Suprapubic skin (tissue), 4 donors: ENCODE results near the gene WDFY2. TPM values are rescaled to one million over a fixed set of nuclear protein-coding genes. Genes with fewer than 3 reads are reported as not detected.

Experiments used
- DNase-seq, 2 donors: peaks; one replicate each; pipeline ENCODE4 v3.0.0-alpha.2; 2019; ENCODE audit warnings: low spot score in 2 of 2
- H3K27ac ChIP-seq: fragments of 200-600 bp; sonication (generic); one replicate; pipeline ENCODE4 v1.5.1; 2019
- H3K27me3 ChIP-seq: fragments of 200-600 bp; sonication (generic); one replicate; pipeline ENCODE4 v1.5.1; 2019
- H3K36me3 ChIP-seq: fragments of 200-600 bp; sonication (generic); one replicate; pipeline ENCODE4 v1.5.1; 2019
- H3K4me1 ChIP-seq: fragments of 200-600 bp; sonication (generic); one replicate; pipeline ENCODE4 v1.5.1; 2019
- H3K4me3 ChIP-seq: fragments of 200-600 bp; sonication (generic); one replicate; pipeline ENCODE4 v1.5.1; 2019; ENCODE audit warnings: mild to moderate bottlenecking
- H3K9me3 ChIP-seq: fragments of 200-600 bp; sonication (generic); one replicate; pipeline ENCODE4 v1.5.1; 2019
- EP300 ChIP-seq: sonication (generic); formaldehyde crosslinking; IDR thresholded peaks from one replicate; pipeline ENCODE4 v1.6.1; 2017; ENCODE audit warnings: antibody characterized with exemption
- POLR2A ChIP-seq, 2 donors: fragments of 450-650 bp; IDR thresholded peaks; one replicate each; pipeline ENCODE4 v1.6.1; 2017; ENCODE audit warnings: antibody characterized with exemption in 2 of 2, mild to moderate bottlenecking in 2 of 2, moderate library complexity in 2 of 2
- POLR2AphosphoS5 ChIP-seq, 3 donors: sonication (generic); formaldehyde crosslinking; IDR thresholded peaks; one replicate each; pipeline ENCODE4 v1.6.1; 2017; ENCODE audit warnings: antibody characterized with exemption in 3 of 3
- WGBS: methylation state at CpG from one replicate; pipeline ENCODE4 v1.1.5; 2018; 5-methylcytosine and 5-hydroxymethylcytosine counted together
- total RNA-seq, 4 donors: library from RNA; depleted of rRNA; stranded (reverse); fragments of >200 nt; gene quantifications; one replicate each; pipeline ENCODE4 v1.1.0, GENCODE V29; 2016
- TF ChIP-seq, protein P1 (sequence below), 2 donors: fragments of 200-600 bp in 1 of 2; fragments of 450-650 bp in 1 of 2; sonication (generic) in 1 of 2; IDR thresholded peaks; one replicate each; pipeline ENCODE4 v1.5.1; 2016 to 2019; ENCODE audit warnings: antibody characterized with exemption in 2 of 2, mild to moderate bottlenecking in 1 of 2, moderate library complexity in 1 of 2

WDFY2 gene
- total RNA-seq, 4 donors from 2014 or later: 35.3 to 99.2 (median 40.4) TPM

DNA sequence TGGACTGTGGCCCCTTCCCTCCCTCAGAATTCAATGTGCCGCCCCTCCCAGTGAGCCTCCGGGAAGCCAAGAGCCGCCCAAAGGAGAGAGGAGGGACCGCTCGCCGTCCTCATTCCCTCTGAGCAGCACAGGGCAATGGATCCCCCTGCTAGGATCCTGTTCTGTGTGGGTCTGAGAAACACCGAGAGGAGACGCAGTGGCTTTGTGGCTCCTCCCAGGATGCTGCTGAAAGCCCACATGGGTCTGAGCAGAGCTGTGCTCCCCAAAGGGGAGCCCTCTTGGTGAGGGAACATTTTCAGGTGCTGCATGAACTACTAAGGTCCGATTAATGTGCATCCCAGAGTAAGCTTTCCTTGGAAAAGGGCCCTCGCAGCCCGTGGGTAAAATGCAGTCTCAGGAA is 189.3 kb downstream of the WDFY2 start:
- H3K27ac ChIP-seq: no peak overlapping the region
- WGBS: 84% methylated on average over 8 of the region's 11 CpGs
- H3K27me3 ChIP-seq: no peaks in the 10 kb centered on the region
- H3K9me3 ChIP-seq: no peaks in the 10 kb centered on the region
- peaks cover 35% of the 10 kb centered on the region for H3K4me1 ChIP-seq
- no peak overlapping the region for H3K4me3 ChIP-seq
- DNase-seq: no peak
- TF ChIP-seq EP300 (no peak), POLR2AphosphoS5 (IDR thresholded peaks at IDR 0.05) (no peak), POLR2A (IDR thresholded peaks at IDR 0.05) (no peak)
- TF ChIP-seq, protein P1, sequence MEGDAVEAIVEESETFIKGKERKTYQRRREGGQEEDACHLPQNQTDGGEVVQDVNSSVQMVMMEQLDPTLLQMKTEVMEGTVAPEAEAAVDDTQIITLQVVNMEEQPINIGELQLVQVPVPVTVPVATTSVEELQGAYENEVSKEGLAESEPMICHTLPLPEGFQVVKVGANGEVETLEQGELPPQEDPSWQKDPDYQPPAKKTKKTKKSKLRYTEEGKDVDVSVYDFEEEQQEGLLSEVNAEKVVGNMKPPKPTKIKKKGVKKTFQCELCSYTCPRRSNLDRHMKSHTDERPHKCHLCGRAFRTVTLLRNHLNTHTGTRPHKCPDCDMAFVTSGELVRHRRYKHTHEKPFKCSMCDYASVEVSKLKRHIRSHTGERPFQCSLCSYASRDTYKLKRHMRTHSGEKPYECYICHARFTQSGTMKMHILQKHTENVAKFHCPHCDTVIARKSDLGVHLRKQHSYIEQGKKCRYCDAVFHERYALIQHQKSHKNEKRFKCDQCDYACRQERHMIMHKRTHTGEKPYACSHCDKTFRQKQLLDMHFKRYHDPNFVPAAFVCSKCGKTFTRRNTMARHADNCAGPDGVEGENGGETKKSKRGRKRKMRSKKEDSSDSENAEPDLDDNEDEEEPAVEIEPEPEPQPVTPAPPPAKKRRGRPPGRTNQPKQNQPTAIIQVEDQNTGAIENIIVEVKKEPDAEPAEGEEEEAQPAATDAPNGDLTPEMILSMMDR (IDR thresholded peaks at IDR 0.05): no peak
- H3K36me3 ChIP-seq: no peaks in the 10 kb centered on the region

DNA sequence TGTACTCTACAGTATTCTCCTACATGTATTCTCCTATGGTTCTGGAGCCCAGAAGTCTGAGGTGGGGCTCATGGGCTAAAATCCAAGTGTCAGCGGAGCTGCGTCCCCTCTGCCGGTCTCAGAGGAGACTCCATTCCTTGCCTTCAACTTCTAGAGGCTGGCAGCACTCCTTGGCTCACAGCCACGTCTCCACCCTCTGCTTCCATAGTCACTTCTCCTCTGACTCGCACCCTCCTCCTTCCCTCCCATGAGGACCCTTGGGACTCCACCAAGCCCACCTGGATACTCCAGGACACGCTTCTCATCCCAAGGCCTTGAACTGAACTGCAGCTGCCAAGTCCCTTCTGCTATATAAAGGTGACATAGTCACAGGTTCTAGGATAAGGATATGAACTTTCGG is 191.9 kb downstream of the WDFY2 start:
- H3K27ac ChIP-seq: no peak overlapping the region
- H3K36me3 ChIP-seq: no peaks in the 10 kb centered on the region
- WGBS: 81% methylated on average over 7 of the region's 7 CpGs
- DNase-seq: no peak
- no peak for TF ChIP-seq POLR2AphosphoS5 (IDR thresholded peaks at IDR 0.05)
- no peak for TF ChIP-seq POLR2A (IDR thresholded peaks at IDR 0.05)
- TF ChIP-seq EP300: no peak
- TF ChIP-seq, protein P1 (IDR thresholded peaks at IDR 0.05): no peak
- H3K27me3 ChIP-seq: no peaks in the 10 kb centered on the region
- no peaks in the 10 kb centered on the region for H3K9me3 ChIP-seq
- H3K4me1 ChIP-seq: peaks cover 18% of the 10 kb centered on the region
- no peak overlapping the region for H3K4me3 ChIP-seq

DNA sequence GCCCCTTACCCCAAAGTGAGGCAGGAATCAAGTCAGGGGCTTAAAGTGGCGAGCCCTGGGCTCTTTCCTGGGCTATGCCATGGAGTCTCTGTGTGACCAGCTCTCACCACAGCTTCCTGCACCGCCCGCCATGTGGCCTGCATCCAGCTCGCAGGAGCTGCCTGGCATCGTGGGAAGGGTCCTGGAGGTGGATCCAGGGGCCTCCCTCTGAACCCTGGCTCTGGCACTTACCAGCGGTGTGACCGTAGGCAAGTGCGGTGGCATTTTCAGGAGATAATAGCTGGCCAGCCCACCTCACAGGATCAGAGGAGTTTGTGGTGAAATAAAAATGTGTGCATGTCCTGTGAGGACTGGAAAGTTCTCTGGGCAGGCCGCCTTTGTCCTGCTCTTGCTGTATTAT is 193.7 kb downstream of the WDFY2 start:
- no peak for DNase-seq
- H3K36me3 ChIP-seq: no peaks in the 10 kb centered on the region
- 84% methylated on average over 6 of the region's 9 CpGs for WGBS
- H3K4me1 ChIP-seq: peaks cover 11% of the 10 kb centered on the region
- no peak overlapping the region for H3K4me3 ChIP-seq
- H3K27me3 ChIP-seq: no peaks in the 10 kb centered on the region
- no peak for TF ChIP-seq EP300
- TF ChIP-seq POLR2AphosphoS5 (IDR thresholded peaks at IDR 0.05): no peak
- no peak for TF ChIP-seq POLR2A (IDR thresholded peaks at IDR 0.05)
- TF ChIP-seq, protein P1 (IDR thresholded peaks at IDR 0.05): no peak
- H3K27ac ChIP-seq: no peak overlapping the region
- H3K9me3 ChIP-seq: no peaks in the 10 kb centered on the region

DNA sequence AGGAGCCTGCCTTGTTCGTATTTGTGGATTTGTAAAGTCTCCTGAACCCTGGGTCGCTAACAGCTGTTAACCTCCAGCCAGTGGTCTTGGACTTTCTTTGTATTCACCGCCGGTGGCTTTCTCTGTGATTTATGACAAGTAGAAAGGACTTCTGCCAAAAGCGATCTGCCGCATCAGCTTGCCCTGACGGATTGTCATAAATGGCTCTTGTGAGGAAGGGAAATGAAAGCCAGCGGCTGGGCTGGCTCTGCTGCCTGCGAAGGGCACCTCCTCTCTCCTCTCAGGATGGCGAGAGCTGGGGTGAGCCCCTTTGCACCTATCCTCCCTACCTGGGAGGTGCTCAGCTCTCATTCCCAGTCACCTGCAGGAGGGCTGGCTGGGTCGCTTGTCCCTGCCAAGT is 194.1 kb downstream of the WDFY2 start:
- Histone ChIP-seq H3K27ac (no peak overlapping the region), H3K27me3 (no peaks in the 10 kb centered on the region), H3K4me3 (no peak overlapping the region), H3K36me3 (no peaks in the 10 kb centered on the region), H3K4me1 (peaks cover 11% of the 10 kb centered on the region), H3K9me3 (no peaks in the 10 kb centered on the region)
- DNase-seq: no peak
- no peak for TF ChIP-seq POLR2A (IDR thresholded peaks at IDR 0.05)
- TF ChIP-seq EP300: no peak
- no peak for TF ChIP-seq POLR2AphosphoS5 (IDR thresholded peaks at IDR 0.05)
- TF ChIP-seq, protein P1 (IDR thresholded peaks at IDR 0.05): no peak
- WGBS: 58% methylated on average over 9 of the region's 11 CpGs

DNA sequence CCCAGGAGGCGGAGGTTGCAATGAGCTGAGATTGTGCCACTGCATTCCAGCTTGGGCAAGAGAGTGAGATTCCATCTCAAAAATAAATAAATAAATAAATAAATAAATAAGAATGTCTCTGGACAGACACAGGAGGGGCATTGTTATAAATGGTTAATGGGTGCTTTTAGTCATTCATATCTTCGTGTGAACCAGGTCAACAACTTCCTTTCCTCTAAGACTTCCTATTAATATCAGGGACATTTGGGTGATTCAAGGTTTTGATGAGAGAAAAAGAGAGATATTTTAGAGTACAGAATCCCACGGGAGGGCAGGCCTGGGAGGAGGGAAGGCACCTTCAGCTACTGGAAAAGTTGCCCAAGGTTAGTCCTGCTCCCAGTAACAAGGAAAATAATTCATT is 195.8 kb downstream of the WDFY2 start:
- H3K27me3 ChIP-seq: no peaks in the 10 kb centered on the region
- DNase-seq: no peak
- no peaks in the 10 kb centered on the region for H3K36me3 ChIP-seq
- WGBS: 74% methylated on average over 3 of the region's 3 CpGs
- H3K9me3 ChIP-seq: no peaks in the 10 kb centered on the region
- H3K4me3 ChIP-seq: no peak overlapping the region
- no peak for TF ChIP-seq POLR2A (IDR thresholded peaks at IDR 0.05)
- TF ChIP-seq, protein P1 (IDR thresholded peaks at IDR 0.05): no peak
- no peak for TF ChIP-seq EP300
- no peak for TF ChIP-seq POLR2AphosphoS5 (IDR thresholded peaks at IDR 0.05)
- H3K27ac ChIP-seq: no peak overlapping the region
- H3K4me1 ChIP-seq: peaks cover 11% of the 10 kb centered on the region
